Measurements from ENCODE around the gene NDUFAF2.
"Not testable (repeated sequence)": the region's sequence is repeated elsewhere in the genome, so short reads cannot be mapped to it uniquely, and the experiment has no call there.

The NDUFAF2 gene

GRCh38 chr5:60993875-60994571 lies 49.0 kb downstream of the NDUFAF2 start:
- DNase-seq, result no peak

GRCh38 chr5:60996368-60996767 lies 51.4 kb downstream of the NDUFAF2 start:
- DNase-seq, result no peak

GRCh38 chr5:60997721-60998120 lies 52.7 kb downstream of the NDUFAF2 start:
- DNase-seq, result no peak

- DNase-seq, result no peak
Measured at GRCh38 chr5:61000887-61001286, 55.9 kb downstream of the NDUFAF2 start.

GRCh38 chr5:61001647-61002046 lies 56.6 kb downstream of the NDUFAF2 start:
- no peak for DNase-seq

GRCh38 chr5:61002611-61003355 lies 57.8 kb downstream of the NDUFAF2 start:
- DNase-seq, result no peak

- DNase-seq, result no peak
Measured at GRCh38 chr5:61004448-61004847, 59.4 kb downstream of the NDUFAF2 start.

- DNase-seq, result no peak
Measured at GRCh38 chr5:61009907-61010306, 64.9 kb downstream of the NDUFAF2 start.

GRCh38 chr5:61010467-61011454 lies 65.8 kb downstream of the NDUFAF2 start:
- no peak for DNase-seq

- DNase-seq, result no peak
Measured at GRCh38 chr5:61018062-61018461, 73.1 kb downstream of the NDUFAF2 start.

- no peak for DNase-seq
Measured at GRCh38 chr5:61019642-61020041, 74.6 kb downstream of the NDUFAF2 start.

- DNase-seq, result no peak
Measured at GRCh38 chr5:61020415-61020814, 75.4 kb downstream of the NDUFAF2 start.

- DNase-seq, result no peak
Measured at GRCh38 chr5:61023131-61023530, 78.1 kb downstream of the NDUFAF2 start.

- DNase-seq, result no peak
Measured at GRCh38 chr5:61026004-61026403, 81.0 kb downstream of the NDUFAF2 start.

GRCh38 chr5:61028382-61028781 lies 83.4 kb downstream of the NDUFAF2 start:
- DNase-seq, result no peak

GRCh38 chr5:61029456-61030162 lies 84.6 kb downstream of the NDUFAF2 start:
- no peak for DNase-seq

GRCh38 chr5:61030163-61030482 lies 85.1 kb downstream of the NDUFAF2 start:
- DNase-seq, result no peak

GRCh38 chr5:61031301-61031700 lies 86.3 kb downstream of the NDUFAF2 start:
- not testable (repeated sequence) for DNase-seq

GRCh38 chr5:61044545-61044944 lies 99.5 kb downstream of the NDUFAF2 start:
- DNase-seq, result no peak

GRCh38 chr5:61047346-61047745 lies 102.3 kb downstream of the NDUFAF2 start:
- DNase-seq, result no peak

- no peak for DNase-seq
Measured at GRCh38 chr5:61048534-61048933, 103.5 kb downstream of the NDUFAF2 start.

GRCh38 chr5:61050292-61050691 lies 105.3 kb downstream of the NDUFAF2 start:
- no peak for DNase-seq

- no peak for DNase-seq
Measured at GRCh38 chr5:61051267-61051666, 106.3 kb downstream of the NDUFAF2 start.
